Left ventricle myocardium inferior (tissue), 1 donor: ENCODE data around the gene PLA2G4D. TPM values are rescaled to one million over a fixed set of nuclear protein-coding genes. Genes with fewer than 3 reads are reported as not detected.

Experiments used
- DNase-seq: peaks from one replicate; pipeline ENCODE4 v3.0.0-alpha.2; 2020
- H3K27ac ChIP-seq: fragments of 200-600 bp; replicated peaks from 2 replicates; pipeline ENCODE4 v1.8.0; 2021
- H3K27me3 ChIP-seq: fragments of 200-600 bp; 2 replicates; pipeline ENCODE4 v1.8.0; 2021; ENCODE audit warnings: low read depth
- H3K36me3 ChIP-seq: fragments of 200-600 bp; 2 replicates; pipeline ENCODE4 v1.8.0; 2021
- H3K4me1 ChIP-seq: fragments of 200-600 bp; 2 replicates; pipeline ENCODE4 v1.8.0; 2021
- H3K4me3 ChIP-seq: fragments of 200-600 bp; 2 replicates; pipeline ENCODE4 v1.8.0; 2021; ENCODE audit warnings: mild to moderate bottlenecking, moderate library complexity
- H3K9me3 ChIP-seq: fragments of 200-600 bp; replicated peaks from 2 replicates; pipeline ENCODE4 v1.8.0; 2021
- intact Hi-C: fragments of 100-400 bp; cut with micrococcal nuclease; formaldehyde crosslinking; loops from one replicate; pipeline ENCODE4 v1.11.0; 2022
- total RNA-seq: library from RNA; stranded (reverse); fragmentation: NEBNext Ultra II Directional; extraction: Animal tissue kit (Norgen Biotek cat#: 25700); gene quantifications from one replicate; pipeline ENCODE4 v1.2.1, GENCODE V29; 2021
- TF ChIP-seq, protein P1 (sequence below): fragments of 200-600 bp; IDR thresholded peaks from 2 replicates; pipeline ENCODE4 v1.8.0; 2021; ENCODE audit warnings: antibody characterized with exemption, mild to moderate bottlenecking, borderline replicate concordance
- donor health status: DM: no; HTN: yes; CAD: no; lungs with severe emphysema.

PLA2G4D gene
- total RNA-seq, 1 donor from 2014 or later, result not detected

DNA sequence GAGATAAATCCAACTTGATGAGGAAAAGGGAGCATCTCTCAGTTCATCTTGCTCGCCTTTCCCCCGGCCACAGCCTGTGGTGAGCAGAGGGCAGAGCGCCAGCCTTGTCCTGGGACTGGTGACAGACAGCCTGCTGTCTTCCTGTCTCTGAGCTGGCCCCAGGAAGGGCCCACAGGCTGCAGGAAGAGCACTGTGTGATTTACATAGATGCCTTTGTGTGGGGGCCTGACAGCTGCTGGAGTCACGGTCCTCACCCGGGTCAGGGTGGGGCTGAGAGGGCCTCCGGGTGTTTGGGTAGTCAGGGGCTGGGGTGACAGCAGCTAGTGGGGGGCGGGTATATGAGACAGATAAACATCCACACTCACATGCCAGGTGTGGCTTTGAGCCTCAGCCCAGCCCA, 29.3 kb downstream of the PLA2G4D start:
- H3K9me3 ChIP-seq, result no peaks in the 10 kb centered on the region
- peaks cover 3% of the 10 kb centered on the region for H3K4me1 ChIP-seq
- TF ChIP-seq, protein P1, sequence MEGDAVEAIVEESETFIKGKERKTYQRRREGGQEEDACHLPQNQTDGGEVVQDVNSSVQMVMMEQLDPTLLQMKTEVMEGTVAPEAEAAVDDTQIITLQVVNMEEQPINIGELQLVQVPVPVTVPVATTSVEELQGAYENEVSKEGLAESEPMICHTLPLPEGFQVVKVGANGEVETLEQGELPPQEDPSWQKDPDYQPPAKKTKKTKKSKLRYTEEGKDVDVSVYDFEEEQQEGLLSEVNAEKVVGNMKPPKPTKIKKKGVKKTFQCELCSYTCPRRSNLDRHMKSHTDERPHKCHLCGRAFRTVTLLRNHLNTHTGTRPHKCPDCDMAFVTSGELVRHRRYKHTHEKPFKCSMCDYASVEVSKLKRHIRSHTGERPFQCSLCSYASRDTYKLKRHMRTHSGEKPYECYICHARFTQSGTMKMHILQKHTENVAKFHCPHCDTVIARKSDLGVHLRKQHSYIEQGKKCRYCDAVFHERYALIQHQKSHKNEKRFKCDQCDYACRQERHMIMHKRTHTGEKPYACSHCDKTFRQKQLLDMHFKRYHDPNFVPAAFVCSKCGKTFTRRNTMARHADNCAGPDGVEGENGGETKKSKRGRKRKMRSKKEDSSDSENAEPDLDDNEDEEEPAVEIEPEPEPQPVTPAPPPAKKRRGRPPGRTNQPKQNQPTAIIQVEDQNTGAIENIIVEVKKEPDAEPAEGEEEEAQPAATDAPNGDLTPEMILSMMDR, result no peak
- DNase-seq, result no peak
- intact Hi-C loops, result no loop called here
- peaks cover 2% of the 10 kb centered on the region for H3K27me3 ChIP-seq
- no peaks in the 10 kb centered on the region for H3K36me3 ChIP-seq
- H3K27ac ChIP-seq, result no peak overlapping the region
- H3K4me3 ChIP-seq, result no peak overlapping the region

- Histone ChIP-seq H3K4me1 (peaks cover 7% of the 10 kb centered on the region), H3K27me3 (no peaks in the 10 kb centered on the region), H3K9me3 (no peaks in the 10 kb centered on the region), H3K27ac (no peak overlapping the region), H3K4me3 (no peak overlapping the region), H3K36me3 (no peaks in the 10 kb centered on the region)
- no peak for DNase-seq
- intact Hi-C loops, result no loop called here
- TF ChIP-seq, protein P1, result no peak
Measured at GRCh38 chr15:42064271-42064670, 30.1 kb downstream of the PLA2G4D start.

- intact Hi-C loops, result no loop called here
- Histone ChIP-seq H3K9me3 (no peaks in the 10 kb centered on the region), H3K4me1 (peaks cover 7% of the 10 kb centered on the region), H3K36me3 (no peaks in the 10 kb centered on the region), H3K27me3 (no peaks in the 10 kb centered on the region), H3K4me3 (no peak overlapping the region), H3K27ac (no peak overlapping the region)
- DNase-seq, result no peak
- TF ChIP-seq, protein P1, result no peak
Measured at GRCh38 chr15:42063122-42063848, 31.1 kb downstream of the PLA2G4D start.

GRCh38 chr15:42062284-42062806, 32.0 kb downstream of the PLA2G4D start:
- intact Hi-C loops, result no loop called here
- DNase-seq, result no peak
- TF ChIP-seq, protein P1, result no peak
- Histone ChIP-seq H3K27me3 (no peaks in the 10 kb centered on the region), H3K9me3 (no peaks in the 10 kb centered on the region), H3K27ac (no peak overlapping the region), H3K4me3 (no peak overlapping the region), H3K4me1 (peaks cover 12% of the 10 kb centered on the region), H3K36me3 (no peaks in the 10 kb centered on the region)

GRCh38 chr15:42060797-42061196, 33.6 kb downstream of the PLA2G4D start:
- intact Hi-C loops, result no loop called here
- no peak overlapping the region for H3K4me3 ChIP-seq
- peaks cover 17% of the 10 kb centered on the region for H3K4me1 ChIP-seq
- H3K27ac ChIP-seq, result no peak overlapping the region
- H3K9me3 ChIP-seq, result no peaks in the 10 kb centered on the region
- no peak for DNase-seq
- TF ChIP-seq, protein P1, result no peak
- H3K27me3 ChIP-seq, result no peaks in the 10 kb centered on the region
- no peaks in the 10 kb centered on the region for H3K36me3 ChIP-seq
